C4-2B (cell line): Measurements from ENCODE around the gene FAM72D.
"Not testable (repeated sequence)": the region's sequence is repeated elsewhere in the genome, so short reads cannot be mapped to it uniquely, and the experiment has no call there.

Experiments
- CTCF ChIP-seq: fragments of 450-650 bp; conservative IDR thresholded peaks from 2 replicates; pipeline ENCODE4 v1.5.1; 2017; ENCODE audit warnings: mild to moderate bottlenecking
- ZFX ChIP-seq: fragments of 450-650 bp; IDR thresholded peaks from 2 replicates; pipeline ENCODE4 v1.6.1; 2017

DNA sequence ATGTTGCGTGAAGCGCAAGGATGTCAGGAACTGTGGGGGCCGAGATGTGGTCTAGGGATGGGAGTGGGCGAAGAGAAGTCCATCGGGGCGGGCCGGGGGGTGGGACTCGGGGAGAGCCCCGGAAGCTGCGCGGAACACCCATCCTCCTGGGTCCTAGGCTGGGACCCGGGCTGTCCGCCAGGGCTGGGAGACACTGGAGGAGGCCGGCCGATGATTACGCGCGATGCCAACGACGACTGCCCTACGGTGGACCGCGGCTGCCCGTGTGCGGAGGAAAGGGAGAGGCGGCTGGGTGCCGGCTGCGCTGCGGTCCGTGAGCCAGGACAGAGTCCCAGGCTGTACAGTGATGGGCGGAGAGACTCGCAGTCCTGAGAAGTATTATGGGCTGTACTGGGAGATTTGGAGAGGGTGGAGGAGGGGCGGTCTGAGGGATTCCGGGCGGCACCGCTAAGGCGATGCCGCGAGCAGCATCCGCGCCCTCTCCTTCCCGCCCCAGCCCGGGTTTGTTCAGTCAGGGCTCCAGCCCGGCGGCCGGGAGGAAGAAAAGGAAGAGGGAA, 1.0 kb upstream of the FAM72D start:
- TF ChIP-seq CTCF, ZFX: not testable (repeated sequence)
